ENCODE data around the gene IGSF9B. TPM values are rescaled to one million over a fixed set of nuclear protein-coding genes. Genes with fewer than 3 reads are reported as not detected.

Gene IGSF9B
- total RNA-seq, 1 donor from 2014 or later = 3.0 TPM

DNA sequence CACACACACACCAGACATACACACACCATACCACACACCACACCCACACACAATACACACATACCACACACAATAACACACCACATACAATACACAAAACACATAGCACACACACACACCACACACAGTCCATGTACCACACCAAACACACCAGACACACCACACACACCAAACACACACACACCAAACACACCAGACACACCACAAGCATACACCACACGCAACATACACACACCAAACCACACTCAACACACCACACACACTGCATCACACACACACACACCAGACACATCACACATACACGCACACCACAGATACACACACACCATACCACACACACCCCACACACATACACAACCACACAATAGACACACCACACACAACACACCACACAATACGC lies 54.8 kb downstream of the IGSF9B start:
- peak; percentile 43 for DNase-seq (ENCODE audit: low spot score)

DNA sequence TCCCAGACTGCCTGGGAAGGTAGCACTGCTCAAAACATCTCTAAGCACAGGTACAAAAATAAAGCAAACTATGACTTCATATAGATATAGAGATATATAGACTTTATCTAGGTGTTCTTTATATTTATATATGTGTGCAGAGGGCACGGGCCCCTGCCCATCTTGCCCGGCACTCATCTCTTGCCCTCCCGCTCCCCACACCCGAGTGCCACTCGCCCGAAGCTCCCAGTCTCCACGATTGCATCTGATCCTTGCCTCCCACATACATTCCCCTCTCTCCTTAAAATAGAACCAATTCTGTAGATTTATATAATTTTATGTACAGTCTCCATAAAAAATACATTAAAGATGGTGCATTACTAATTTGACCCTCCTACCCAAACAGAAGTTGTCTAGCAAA lies 55.5 kb downstream of the IGSF9B start:
- DNase-seq (ENCODE audit: low spot score) = peak; percentile 33

DNA sequence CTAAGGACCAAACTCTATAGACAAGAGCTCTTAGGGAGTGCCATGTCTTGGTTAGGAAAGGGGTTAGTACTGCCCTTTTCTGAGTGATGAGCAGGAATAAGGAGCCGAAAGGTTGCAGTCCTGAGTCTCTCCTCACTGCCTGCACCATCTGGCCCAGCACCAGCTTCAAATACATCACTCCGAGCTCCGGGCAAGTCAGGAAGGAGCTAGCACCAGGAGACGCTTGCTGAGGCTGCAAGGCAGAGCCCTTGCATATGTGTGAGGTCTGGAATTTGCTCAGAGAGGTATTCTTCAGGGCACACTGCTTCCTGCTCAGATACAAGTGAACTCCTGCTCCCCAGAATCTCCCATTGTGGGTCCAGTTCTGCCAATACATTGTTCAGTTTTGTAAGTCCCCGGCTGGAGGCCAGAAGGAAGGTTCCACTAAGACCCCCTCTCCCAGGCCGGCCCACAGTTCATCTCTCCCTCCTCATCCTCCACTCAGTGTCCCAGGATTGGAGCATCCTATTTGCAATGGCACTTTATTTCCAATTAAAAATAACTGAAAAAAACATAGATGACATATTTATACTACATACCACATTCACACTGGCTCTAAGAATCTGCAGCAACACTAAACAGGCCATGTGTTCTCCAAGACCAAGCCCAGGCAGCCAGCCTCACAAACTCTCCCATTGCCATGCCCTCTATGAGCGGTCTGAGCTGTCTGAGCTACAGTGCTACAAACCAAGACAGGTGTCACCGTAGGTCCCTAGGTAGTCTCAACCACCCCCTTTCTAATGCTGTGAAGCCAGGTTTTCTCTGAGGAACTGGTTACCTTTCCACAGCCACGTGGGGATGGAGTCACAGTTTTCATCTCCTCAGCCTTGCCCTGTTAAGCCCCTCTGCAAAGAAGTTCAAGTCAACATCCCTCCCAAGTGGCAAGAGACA lies 56.3 kb downstream of the IGSF9B start:
- peak; percentile 81 for DNase-seq (ENCODE audit: low spot score)

DNA sequence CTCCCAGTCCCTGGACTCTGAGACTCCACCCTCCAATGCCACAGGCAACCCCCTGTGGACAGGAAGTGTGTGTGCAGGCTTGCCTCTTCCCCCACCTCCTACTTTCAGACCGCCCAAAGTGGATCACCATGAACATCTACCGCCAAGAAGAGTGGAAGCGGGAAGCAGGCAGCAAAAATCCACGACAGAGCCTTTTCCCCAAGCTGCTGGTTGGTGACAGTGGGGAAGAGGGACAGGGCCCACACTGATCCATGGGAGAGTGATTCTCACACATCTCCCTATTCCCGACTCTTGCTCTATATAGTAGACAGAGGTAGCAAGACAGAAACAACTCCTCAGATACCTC lies 58.0 kb downstream of the IGSF9B start:
- no peak for DNase-seq (ENCODE audit: low spot score)

GRCh38 chr11:133898031-133898769 lies 58.6 kb downstream of the IGSF9B start:
- peak; percentile 71 for DNase-seq (ENCODE audit: low spot score)

DNA sequence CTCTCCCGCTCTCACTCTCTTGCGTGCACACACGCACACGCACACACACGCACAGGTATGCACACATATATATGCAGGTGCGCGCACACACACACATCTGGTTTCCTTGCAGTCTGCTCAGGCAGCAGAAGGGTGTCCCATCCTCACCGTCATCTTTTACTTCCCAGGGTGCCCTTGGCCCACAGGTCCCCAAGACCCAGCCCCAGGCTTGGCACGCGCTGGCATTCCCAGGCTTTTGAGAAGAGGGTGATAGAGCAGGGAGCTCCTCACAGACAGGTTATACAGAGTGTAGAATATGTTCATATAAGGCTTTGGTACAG lies 59.5 kb downstream of the IGSF9B start:
- DNase-seq (ENCODE audit: low spot score) = peak; percentile 69

- DNase-seq (ENCODE audit: low spot score) = peak; percentile 49
Measured at GRCh38 chr11:133896642-133897330, 60.0 kb downstream of the IGSF9B start.

- DNase-seq (ENCODE audit: low spot score) = no peak
Measured at GRCh38 chr11:133896028-133896427, 60.7 kb downstream of the IGSF9B start.

DNA sequence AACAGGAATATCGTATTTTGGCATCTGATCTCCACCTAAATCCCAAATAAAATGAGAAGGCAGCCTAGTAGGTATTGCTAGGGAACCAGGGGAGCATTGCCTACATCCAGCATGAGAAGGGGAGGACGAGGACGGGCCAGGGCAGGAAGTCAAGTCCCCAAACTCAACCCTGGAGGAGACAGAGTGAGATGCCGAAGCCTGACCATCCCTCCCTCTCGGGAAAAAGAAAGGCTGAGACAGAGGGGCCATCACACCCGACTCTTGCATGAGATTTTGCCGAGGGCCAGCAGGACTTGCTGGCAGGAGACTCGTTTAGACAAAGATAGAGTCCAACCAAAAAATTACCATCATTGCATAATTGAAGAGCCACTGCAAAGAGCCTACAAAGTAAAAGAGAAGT lies 61.2 kb downstream of the IGSF9B start:
- peak; percentile 62 for DNase-seq (ENCODE audit: low spot score)

GRCh38 chr11:133895061-133895479 lies 61.7 kb downstream of the IGSF9B start:
- no peak for DNase-seq (ENCODE audit: low spot score)

GRCh38 chr11:133893381-133893780 lies 63.4 kb downstream of the IGSF9B start:
- peak; percentile 60 for DNase-seq (ENCODE audit: low spot score)

GRCh38 chr11:133892584-133893380 lies 64.0 kb downstream of the IGSF9B start:
- peak; percentile 76 for DNase-seq (ENCODE audit: low spot score)

GRCh38 chr11:133892126-133892525 lies 64.6 kb downstream of the IGSF9B start:
- DNase-seq (ENCODE audit: low spot score) = no peak

DNA sequence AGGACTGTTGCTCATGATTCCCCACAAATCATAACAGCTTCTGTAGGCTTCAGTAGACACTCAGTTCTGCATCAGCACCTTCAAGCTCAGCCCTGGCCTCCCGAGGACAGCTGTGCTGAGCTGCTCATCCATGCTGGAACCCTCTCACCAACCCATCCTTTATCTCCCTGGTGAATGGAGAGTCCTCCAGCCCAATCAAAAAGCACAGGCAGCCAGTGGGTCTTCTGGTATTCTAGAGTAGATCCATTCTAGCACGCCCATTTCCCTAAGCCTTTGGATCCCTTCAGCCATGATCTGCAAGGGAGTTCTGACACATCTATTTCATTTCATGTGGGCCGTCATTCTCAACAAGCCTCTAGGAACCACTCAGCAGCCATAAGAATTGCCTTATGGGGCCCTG lies 66.9 kb downstream of the IGSF9B start:
- no peak for DNase-seq (ENCODE audit: low spot score)

- peak; percentile 55 for DNase-seq (ENCODE audit: low spot score)
Measured at GRCh38 chr11:133889188-133889587, 67.6 kb downstream of the IGSF9B start.

- no peak for DNase-seq (ENCODE audit: low spot score)
Measured at GRCh38 chr11:133887692-133888332, 69.0 kb downstream of the IGSF9B start.

GRCh38 chr11:133886029-133886428 lies 70.7 kb downstream of the IGSF9B start:
- DNase-seq (ENCODE audit: low spot score) = peak; percentile 55

DNA sequence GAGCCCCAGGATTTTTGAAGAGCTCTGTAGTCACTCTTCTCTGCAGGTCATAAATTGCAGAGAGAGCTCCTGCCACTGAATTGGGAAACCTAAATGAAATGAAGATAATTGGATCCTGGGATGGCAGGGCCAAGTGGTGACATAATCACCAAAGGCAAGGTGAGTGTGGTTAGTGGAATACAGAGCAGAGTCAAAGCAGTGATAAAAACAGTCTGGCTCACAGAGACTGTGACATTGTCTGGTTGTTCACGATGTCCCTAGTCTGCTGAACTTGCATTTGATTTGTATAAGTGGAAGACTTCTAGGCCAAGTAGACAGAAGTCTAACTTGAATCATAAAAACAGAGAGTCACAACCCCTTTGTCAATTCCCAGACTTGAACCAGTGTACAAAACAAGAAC lies 84.6 kb downstream of the IGSF9B start:
- no peak for DNase-seq (ENCODE audit: low spot score)

GRCh38 chr11:133867456-133867855 lies 89.3 kb downstream of the IGSF9B start:
- DNase-seq (ENCODE audit: low spot score) = no peak

DNA sequence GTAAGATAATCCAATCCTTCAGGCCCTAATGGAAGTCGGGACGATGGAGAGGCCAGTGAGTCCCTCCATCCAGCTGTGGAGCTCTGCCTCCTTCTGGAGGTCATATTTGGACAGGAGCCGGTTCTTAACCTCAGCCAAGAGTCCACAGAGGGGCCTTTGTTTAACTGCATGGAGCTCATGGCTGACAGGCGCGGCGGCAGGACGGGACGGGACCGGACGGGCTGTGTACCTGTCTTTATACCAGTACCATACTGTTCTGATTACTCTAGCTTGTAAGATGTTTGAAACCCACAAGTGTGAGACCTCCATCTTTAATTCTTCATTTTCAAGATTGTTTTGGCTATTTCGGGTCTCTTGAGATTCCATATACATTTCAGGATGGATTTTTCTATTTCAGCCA lies 91.3 kb downstream of the IGSF9B start:
- no peak for DNase-seq (ENCODE audit: low spot score)

GRCh38 chr11:133864756-133865155 lies 92.0 kb downstream of the IGSF9B start:
- DNase-seq (ENCODE audit: low spot score) = peak; percentile 73

Data from mesenteric fat pad (tissue), 1 donor.